GM21360 (cell line): Measurements from ENCODE around the gene ZFAND3.

Experiments
- ATAC-seq: cut with Tn5 transposase; IDR thresholded peaks from one replicate; pipeline ENCODE4 v1.9.1; 2021; ENCODE audit warnings: mild to moderate bottlenecking, moderate library complexity; ENCODE audit not compliant: unreplicated experiment

ZFAND3 gene

DNA sequence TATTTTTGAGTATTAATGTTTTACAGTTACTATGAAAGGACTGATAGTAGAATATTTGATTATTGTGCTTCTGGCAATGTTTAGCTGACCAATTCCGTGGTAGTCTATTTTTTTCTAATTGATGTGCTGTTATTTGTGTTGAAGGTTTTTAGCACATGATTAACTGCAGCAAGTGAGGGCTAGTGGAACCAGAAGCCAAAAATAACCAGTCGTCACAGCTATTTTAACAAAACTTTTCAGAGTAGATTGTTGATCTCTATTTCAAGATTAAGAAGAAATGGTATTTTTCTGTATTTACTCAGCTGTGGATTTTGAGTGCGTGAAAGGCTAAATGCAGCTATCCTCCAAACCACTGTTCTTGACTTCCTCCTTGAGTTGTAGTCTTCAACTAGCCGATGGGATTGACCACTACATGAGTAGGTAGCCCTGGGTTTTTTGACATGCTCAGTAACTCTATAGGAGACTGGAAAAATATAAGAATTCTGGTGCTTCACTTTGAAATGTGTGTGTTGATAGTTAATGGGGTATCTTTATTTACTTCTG lies 258.0 kb downstream of the ZFAND3 start:
- no peak for ATAC-seq

DNA sequence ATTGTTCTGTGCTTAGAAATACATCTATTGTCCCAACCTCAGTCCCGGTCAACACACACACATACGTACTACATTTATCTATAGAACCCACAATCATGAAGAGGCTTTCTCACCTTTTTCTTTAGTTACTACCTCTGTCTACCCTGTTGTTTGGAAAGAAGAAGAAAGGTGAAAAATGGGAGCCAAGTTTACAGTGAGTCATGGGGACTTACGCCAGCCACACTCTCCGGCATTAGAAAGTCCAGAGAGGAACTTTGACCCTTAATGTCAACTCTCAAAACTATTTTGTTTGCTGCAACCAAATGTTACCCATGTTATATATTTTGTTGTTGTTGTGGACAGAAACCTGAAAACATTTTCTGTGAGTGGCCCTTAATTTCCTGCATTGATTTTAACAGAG lies 259.1 kb downstream of the ZFAND3 start:
- no peak for ATAC-seq

DNA sequence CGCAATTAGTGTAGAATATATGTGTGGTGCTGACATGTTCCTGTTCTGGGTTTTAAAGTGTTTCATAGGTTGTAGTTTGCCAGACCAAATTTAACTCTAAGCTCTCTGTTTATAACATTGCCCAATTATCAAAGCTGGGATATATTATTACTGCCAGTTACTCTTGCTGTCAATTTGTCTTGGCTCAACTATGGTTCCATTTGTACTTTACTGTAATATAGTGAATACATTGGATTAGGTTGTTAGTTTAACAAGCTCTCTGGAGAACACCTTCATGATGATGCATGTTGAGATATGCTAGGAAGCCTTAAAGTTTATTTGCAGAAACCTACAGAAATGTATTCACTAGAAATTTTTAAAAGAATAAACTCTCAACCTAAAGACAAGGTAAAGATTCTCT lies 259.6 kb downstream of the ZFAND3 start:
- no peak for ATAC-seq

DNA sequence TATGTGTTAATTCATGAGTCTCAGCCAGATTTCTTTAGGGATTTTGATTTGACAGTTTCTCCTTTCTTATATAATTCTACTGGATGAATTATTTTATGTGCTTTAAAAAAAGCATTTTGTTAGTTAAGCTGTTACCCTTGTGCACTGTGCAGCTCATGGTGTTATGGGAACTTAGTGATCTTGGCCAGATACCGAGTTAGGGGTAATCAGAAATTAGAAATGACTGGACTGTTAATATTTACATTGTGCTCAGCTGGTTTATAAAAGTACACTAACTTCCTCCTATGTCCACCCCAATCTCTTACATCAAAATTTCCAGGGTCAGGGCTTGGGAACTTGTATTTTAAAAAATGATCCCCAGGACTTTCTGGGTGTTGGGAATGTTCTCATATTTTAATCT lies 260.0 kb downstream of the ZFAND3 start:
- no peak for ATAC-seq

DNA sequence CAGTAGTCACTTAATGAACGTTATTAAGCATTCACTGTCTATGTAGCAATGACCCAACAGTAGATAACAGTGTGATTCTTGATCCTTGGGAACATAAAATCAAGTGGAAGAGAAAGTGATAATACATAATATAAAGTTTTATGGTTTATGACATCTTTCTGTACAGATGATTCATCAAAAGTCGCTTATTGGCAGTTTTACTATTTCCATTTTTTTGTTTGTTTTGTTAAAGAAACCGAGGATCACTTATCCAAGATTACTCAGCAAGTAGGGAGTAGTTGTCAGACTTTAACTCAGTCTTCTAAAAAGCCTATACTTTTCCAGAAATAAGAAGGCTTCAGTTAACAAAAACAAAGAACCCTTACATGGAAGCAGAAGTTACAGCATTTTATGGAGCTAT lies 260.8 kb downstream of the ZFAND3 start:
- ATAC-seq: no peak

DNA sequence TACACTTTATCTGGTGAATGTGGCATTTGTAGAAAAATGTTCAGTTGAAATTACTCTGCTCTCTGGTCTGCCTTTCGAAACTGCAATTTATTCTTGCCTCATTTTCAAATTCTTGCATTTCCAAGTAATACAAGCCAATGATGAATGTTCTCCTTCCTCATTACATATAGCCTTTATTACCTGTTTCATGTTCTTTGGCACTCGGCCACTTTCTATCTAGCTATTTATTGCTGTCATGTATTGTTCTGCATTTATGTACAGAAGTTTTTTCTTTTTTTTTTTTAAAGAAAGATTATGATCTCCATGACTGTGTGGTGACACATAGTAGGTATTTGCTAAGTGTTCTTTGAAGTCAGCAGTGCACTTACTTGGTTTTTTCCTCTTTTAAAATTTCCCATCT lies 261.4 kb downstream of the ZFAND3 start:
- ATAC-seq: no peak

DNA sequence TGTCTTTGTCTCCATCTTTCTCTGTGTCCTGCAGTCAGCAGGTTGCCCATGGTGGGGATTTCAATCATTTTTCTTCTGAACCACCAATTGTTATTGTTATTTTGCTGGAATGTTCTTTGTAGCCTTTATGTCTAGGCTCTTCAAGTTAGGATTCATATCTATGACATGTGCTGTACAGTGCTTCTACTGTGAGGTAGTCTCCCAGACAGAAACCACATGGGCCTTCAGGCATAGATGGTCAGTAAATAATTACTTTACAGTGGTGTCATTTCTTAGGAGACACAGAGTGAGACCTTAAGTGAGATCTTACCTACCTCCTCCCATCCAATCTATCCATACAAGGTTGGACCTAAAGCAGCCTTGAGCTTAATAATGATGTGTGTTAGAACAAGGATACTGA lies 265.5 kb downstream of the ZFAND3 start:
- ATAC-seq: no peak

DNA sequence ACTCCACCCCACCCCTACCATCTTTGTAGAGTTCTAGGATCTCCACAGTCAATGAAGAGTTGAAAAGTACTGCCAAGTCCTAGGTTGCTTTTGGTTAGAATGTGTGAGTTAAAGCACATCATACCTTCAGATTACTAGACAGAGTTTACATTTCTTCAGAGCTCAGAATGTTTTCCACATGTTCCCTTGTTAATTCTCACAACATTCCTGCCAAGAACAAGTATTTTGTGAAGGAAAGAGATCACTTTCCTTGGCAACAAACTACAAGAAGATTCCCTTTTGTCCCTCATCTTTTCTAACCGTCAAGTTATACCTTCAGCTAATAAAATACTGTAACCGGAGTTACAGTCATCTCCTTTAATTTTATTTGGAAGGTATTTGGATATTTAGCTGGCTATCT lies 266.8 kb downstream of the ZFAND3 start:
- ATAC-seq: no peak

DNA sequence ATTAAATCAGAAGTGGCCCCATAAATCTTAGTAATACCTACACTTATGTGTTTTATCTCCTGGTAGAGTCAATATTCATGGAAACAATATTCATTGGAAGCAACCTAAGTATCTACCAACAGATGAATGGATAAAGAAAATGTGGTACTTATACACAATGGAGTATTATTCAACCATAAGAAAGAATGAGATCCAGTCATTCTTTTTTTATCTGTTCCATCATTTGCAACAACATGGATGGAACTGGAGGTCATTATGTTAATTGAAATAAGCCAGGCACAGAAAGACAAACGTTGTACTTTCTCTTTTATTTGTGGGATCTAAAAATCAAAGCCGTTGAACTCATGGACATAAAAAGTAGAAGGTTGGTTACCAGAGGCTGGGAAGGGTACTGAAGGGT lies 268.5 kb downstream of the ZFAND3 start:
- ATAC-seq: no peak

DNA sequence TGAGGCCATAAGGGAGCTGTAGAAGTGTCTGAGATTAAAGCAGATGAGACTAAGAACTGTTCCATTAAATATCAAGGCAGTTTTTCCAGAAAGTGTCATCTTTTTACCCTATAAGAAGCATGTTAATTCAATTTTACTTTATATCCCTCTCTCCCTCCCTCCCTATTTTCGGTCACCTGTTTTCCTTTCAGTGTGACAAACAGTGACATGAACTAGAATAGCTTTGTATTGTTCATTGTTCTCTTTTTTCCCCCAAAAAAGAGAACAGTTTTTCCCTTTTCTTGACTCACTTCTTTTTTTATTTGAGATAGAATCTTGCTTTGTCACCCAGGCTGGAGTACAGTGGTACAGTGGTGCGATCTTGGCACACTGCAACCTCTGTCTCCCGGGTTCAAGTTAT lies 269.3 kb downstream of the ZFAND3 start:
- no peak for ATAC-seq

DNA sequence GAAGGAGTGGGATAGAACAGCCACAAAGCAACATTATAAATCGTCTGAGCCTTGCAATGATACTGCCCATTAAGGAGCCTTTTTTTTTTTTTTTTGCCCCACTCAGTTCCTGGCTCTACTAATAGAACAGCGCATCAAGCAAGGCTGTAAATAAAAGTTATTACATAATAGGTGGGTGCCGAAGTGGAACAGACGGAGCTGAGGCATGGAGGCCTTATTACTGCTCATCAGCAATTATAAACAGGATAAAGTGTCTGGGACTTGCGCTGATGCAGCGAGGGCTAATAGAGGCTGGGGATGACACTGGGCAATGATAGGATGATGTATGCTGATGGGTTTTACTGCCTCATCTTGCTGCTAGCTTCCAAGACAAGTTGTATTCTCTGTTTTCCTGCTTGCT lies 272.1 kb downstream of the ZFAND3 start:
- ATAC-seq: no peak

DNA sequence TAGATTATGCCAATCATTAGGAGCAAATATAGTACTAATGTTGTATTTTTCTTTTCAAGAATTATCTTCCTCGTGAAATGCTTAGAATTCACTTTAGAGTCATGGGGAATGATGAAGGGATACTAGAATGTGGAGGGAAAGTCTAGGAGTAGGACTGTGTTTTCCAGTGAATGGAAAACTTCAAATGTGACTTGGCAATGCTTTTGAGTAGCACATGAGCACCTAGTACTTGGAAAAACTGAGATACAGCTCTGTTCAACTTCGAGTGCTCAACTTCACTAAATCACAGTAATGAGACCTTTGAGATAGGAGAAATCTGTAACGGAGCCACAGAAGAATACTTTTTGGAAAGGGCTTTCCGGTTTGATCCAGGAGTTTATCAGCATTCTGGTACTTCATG lies 272.9 kb downstream of the ZFAND3 start:
- no peak for ATAC-seq

DNA sequence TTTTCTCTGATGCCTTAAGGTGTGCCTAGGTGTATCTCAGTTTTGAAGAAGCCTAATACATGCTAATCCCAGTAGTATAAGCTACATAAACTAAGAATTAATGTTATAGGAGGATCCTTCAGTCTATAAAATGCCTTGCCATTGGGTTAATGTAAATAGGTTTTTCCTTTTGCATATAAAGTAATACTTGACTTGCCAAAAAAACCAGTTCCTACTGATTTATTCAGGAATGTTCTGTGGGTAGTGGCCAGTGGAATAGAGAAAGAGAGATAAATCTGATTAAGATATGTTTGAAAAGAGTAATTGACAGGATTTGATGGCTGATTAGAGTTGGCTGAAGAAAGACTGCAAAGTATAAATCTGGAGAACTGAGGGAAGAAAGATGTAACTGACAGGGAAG lies 273.4 kb downstream of the ZFAND3 start:
- no peak for ATAC-seq

DNA sequence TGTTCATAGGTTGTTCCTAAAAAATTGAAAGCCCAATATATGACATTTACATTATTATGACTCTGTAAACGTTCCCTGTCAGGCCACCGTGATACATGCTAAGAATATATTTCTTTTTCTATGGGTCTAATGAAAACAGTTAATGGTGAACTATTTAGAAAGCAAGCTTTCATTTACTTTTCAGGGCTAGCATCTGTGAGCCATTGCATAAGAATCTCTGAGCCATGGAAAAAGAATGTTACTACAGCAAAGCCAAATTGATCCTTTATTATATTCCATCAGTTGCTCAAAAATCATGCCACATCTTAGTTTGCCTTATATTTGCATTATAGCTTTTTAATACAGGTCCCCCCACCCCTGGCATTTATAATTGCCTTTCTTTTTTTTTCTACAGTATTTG lies 275.5 kb downstream of the ZFAND3 start:
- no peak for ATAC-seq

DNA sequence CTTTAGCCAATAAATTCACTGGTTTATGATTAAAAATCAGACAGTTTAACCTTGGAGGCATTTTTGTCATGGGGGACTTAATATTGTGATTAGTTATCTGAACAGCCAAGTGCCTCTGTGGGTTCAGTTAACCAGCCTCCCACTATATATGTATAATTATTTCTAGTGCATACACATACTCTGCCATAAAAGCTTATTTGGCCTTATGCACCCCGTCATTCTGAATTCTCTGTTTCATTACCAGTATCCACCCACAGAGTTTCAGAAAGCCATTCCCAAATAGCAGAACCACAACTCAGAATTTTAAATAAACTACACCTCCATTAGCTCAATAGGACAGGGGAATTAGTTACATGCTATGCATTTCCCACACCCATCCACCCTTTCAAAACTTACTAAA lies 279.7 kb downstream of the ZFAND3 start:
- ATAC-seq: no peak

DNA sequence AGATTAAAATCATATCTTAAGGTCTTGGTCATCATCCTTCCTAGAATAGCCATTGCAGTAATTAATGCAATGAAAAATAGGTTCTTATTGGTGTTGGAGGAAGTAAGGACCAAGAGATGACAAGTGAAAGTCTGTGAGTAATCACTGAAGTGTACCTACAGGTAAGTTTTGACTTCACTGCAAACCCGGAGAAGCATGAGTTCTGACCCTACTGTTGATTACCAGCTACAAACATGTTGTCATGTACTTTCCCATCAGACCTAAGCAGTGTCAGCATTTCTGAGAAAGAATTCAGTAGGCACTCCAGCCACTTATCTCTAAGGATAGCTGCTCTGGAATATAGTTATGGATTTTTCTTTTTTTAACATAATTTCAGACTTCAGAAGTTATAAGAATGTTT lies 280.9 kb downstream of the ZFAND3 start:
- no peak for ATAC-seq

DNA sequence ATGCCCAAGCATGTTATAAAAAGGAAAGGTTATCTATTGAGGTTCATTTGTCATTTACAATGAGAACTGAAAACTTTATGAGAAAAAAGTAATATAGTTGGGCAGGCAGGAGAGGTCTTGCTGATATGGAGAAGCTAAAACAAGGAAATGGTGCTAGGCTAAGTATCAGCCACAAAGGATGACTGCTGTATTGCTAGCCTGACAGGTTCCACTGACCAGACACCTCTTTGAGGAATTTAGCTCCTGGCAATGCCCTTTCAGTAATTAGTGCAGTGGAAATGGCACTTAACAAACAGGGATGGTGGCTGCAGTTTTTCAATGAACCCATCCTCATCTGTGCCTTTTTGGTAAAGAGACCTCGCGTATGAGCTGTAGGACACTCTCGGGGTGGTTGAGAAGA lies 284.4 kb downstream of the ZFAND3 start:
- ATAC-seq: no peak

DNA sequence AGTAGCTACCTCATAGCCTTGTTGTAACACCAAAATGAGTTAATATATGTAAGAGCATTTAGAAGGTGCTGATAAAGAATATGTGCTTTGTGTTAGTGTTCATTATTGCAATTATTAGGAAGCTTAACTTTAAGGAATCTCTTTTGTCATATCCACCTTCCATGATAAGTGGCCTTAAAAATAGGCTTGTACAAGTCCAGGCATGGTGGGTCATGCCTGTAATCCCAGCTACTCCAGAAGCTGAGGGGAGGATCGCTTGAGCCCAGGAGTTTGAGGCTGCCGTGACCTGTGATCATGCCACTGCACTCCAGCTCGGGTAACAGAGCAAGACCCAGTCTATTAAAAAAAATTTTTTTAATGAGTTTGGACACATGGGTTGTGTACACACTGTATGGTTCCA lies 285.5 kb downstream of the ZFAND3 start:
- ATAC-seq: no peak

DNA sequence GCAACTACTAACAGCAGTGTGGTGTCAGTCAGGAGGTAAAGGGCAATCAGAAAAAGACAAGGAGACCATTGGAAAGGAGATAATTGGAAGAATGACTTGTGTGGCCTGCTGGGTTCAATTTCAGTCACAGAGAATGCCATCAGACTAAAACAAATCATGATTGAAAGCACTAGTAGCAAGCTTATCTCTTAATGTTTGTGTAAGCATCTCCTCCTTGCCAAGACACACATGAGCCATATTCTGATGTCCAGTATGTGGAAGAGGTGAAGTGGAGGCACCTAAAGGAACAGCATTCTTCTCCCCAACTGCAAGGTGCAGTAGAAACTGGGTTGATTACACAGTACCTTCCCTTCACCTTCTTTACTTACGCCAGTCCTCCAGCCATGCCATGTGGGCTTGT lies 287.5 kb downstream of the ZFAND3 start:
- no peak for ATAC-seq

DNA sequence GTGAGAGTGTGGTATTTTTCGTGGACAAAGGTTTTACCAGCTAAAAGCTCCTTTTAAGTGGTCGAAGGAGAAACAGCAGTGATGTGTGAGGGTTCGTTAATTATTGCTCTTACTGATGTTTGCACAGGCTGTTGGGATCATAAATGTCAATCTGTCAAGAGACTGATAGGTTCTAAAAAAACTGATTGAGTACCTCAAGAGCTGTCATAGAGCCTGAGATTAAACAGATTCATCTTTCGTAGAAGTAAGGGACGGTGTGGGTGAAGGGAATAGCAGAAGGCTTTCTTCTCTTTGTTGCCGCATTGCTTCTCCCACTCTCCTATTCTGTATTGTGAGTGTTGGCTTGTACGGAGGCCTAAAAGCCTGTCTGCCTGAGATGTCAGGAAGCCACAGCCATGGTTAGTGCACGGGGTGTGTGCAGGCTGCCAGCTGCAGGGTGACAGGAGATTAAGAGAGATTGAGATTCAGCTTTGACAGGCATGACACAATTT lies 291.0 kb downstream of the ZFAND3 start:
- ATAC-seq: no peak

DNA sequence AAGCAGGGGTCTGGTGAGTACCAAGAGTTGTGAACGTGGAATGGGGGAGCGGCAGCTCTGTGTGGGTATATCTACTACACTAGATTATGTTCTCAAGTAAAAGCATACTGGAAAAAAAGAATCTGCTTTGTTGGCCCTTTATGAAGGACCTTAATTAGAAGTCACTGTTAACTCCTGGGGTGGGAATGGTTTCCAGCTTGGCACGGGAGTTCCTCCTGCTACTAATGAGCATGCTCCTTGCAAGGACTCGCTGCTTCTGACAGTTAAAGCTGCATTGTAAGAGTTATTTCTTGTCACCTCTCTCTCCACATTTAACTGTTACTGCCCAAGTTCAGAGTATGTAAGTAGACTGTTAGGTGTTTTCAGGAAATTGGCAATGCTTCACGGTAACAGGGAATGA lies 292.7 kb downstream of the ZFAND3 start:
- no peak for ATAC-seq

DNA sequence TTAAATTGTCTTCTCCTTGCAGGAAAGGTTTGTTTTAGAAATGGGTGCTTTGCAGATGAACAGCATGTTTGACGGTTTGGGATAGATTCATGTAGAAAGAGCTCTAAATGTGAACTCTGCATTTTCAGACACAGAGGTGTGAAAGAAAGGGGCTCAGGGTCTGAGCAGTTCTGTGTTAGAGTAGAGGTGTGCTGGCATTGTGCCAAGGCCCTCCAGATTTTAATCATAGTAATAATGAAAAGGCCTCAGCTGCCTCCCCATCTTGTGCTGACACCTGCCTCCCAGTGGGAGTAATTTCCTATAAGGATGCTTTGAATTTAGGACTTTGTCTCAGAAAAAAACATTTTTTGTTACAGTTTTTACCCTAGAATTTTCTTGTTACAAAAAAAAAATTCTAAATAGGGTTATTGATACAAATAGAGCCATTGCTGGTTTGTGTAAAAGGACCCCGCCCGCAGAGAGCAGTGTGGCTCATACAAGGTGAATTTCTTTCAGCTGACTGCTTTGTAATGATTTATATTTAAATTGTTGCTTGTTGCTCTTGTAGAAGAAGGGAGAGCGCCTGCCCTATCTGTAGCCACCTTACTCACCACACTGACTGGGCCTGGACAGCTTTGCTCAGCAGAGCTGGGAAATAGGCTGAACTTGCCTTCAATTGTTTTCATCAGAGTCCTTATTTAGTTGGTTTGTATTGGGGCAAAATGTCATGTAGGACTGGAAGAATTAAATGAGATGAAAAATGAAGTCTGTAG lies 294.5 kb downstream of the ZFAND3 start:
- ATAC-seq: no peak
